Spinal cord (tissue), 10 donors: Measurements from ENCODE around the gene SMC6. TPM values are rescaled to one million over a fixed set of nuclear protein-coding genes. Genes with fewer than 3 reads are reported as not detected.

Experiments
- DNase-seq, 6 donors: peaks; one replicate each; pipeline versions ENCODE4 v3.0.0 to v3.0.0-alpha.2; 2013 to 2015; ENCODE audit warnings: low spot score in 6 of 6, low read depth in 4 of 6
- H3K27ac ChIP-seq: one replicate; pipeline ENCODE4 v1.5.1; 2013; ENCODE audit warnings: low read depth, low read length, control low read depth
- H3K27me3 ChIP-seq: one replicate; pipeline ENCODE4 v1.6.1; 2013; ENCODE audit warnings: low read length; ENCODE audit not compliant: control insufficient read depth, insufficient read depth
- H3K36me3 ChIP-seq: one replicate; pipeline ENCODE4 v1.6.1; 2013; ENCODE audit warnings: low read length; ENCODE audit not compliant: control insufficient read depth, insufficient read depth
- H3K4me1 ChIP-seq: one replicate; pipeline ENCODE4 v1.6.1; 2013; ENCODE audit warnings: low read length; ENCODE audit not compliant: control insufficient read depth, insufficient read depth
- H3K4me3 ChIP-seq: one replicate; pipeline ENCODE4 v1.5.1; 2013; ENCODE audit warnings: low read depth, low read length, control low read depth
- H3K9me3 ChIP-seq: one replicate; pipeline ENCODE4 v1.6.1; 2013; ENCODE audit warnings: low read length; ENCODE audit not compliant: control insufficient read depth, insufficient read depth
- WGBS: methylation state at CpG from one replicate; pipeline ENCODE4 v1.1.5; 2013; ENCODE audit warnings: missing lambda C conversion rate; ENCODE audit not compliant: insufficient coverage; 5-methylcytosine and 5-hydroxymethylcytosine counted together
- polyA plus RNA-seq, 2 donors: library from polyadenylated mRNA; unstranded; fragments of 120-200 nt; gene quantifications; one replicate each; pipeline ENCODE4 v1.2.1, GENCODE V29; 2013; ENCODE audit not compliant: insufficient read length in 2 of 2
- total RNA-seq, 2 donors: library from RNA; depleted of rRNA in 1 of 2; stranded (reverse); fragments of 120-200 nt in 1 of 2; fragments of >200 nt in 1 of 2; gene quantifications; one replicate each; pipeline versions ENCODE4 v1.2.3 to v1.2.4, GENCODE V29; 2013 to 2014
- donor health status: healthy.

The SMC6 gene
- total and polyA plus RNA-seq, 4 donors: 21.9 to 31.5 (median 28.7) TPM

DNA sequence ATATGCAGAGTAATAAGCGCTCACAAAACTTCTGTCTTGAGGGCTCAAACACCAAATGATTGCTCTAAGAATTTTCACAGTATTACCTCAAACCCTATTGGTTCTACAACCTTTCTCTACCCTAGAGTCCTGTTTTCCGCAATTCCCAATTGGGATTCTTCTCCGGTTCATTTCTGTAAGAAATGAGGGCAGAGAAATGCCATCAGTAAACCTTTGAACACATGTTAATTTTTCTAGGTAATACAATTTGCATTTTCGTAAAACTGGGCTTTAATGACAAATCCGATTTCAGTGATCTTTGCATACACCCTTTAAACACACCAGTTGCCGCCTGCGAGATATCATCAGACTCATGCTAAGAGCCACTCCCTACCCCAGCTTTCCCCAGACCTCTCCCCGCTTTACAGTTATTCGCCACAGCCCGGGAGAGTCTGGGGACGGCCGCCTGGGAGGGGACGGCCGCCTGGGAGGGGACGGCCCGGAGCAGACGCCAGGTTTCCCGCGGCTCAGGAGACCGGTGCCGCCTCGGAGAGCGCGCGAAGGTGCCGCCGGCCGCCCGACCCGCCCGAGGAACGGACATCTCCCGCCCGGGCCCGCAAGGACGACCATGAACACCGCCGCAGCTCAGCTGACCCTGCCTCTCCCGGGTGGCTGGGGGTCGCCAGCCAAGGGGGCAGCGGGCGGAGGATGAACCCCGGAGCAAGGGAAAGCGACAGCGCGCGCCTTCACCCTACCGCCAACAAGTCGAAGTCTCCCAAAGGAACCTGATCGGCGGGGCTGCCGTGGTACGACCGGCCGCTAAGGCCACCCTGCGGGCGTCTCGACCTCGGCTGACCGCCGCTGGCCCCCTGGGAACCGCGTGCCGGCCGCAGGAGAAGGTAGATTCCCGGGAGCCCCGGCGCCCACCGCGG is 463 bp downstream of the SMC6 start:
- Histone ChIP-seq H3K9me3 (no peaks in the 10 kb centered on the region), H3K27ac (peak overlapping the region; percentile 99), H3K36me3 (no peaks in the 10 kb centered on the region), H3K4me3 (peak overlapping the region; percentile 87), H3K27me3 (no peaks in the 10 kb centered on the region), H3K4me1 (peaks cover 5% of the 10 kb centered on the region)
- WGBS: under 1% methylated on average over 68 of the region's 70 CpGs
- peak in 4 of 6 donors; percentile 11 to 71 (median 36) for DNase-seq

- no peak for DNase-seq
- Histone ChIP-seq H3K4me3 (no peak overlapping the region), H3K27ac (no peak overlapping the region), H3K27me3 (no peaks in the 10 kb centered on the region), H3K36me3 (no peaks in the 10 kb centered on the region), H3K4me1 (peaks cover 5% of the 10 kb centered on the region), H3K9me3 (no peaks in the 10 kb centered on the region)
- WGBS: no CpG with 5 or more reads among the region's 3 CpGs
Observed at GRCh38 chr2:17752246-17752645, 1.4 kb downstream of the SMC6 start.

DNA sequence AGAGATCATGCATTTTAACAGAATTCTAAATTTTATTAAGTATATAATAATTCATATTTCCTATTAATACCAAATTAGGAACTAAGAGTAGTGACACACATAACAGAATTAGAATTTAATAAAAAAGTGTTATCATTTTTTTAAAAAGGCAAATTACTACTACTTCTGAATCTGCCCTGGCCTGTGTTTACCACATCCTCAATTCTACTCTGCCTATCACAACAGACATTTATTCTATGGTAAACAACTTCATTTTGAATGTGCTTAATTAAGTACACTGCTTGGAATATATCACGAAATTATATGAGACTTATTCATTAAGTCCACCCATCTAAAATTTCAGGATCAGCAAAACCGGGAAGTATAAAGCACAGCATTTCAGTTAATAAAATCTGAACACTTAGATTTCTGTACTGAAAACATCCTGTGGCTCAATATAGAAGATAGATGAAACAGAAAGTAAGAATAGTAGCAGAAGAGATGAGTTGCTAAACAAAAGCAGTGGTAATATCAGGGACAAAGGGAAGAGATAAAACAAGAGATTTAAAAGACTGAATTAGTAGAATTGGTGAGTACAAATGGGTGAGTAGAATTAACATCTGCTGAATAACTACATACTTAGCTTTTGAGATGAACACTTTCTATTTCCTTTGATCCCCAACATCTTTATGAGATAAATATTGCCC is 3.7 kb downstream of the SMC6 start:
- DNase-seq: no peak
- Histone ChIP-seq H3K9me3 (no peaks in the 10 kb centered on the region), H3K27me3 (no peaks in the 10 kb centered on the region), H3K4me3 (no peak overlapping the region), H3K4me1 (peaks cover 5% of the 10 kb centered on the region), H3K27ac (no peak overlapping the region), H3K36me3 (no peaks in the 10 kb centered on the region)
- no CpG with 5 or more reads among the region's 2 CpGs for WGBS

- H3K4me1 ChIP-seq: no peaks in the 10 kb centered on the region
- no peaks in the 10 kb centered on the region for H3K36me3 ChIP-seq
- H3K27ac ChIP-seq: no peak overlapping the region
- no peak overlapping the region for H3K4me3 ChIP-seq
- peak in 1 of 6 donors; percentile 51 for DNase-seq
- no peaks in the 10 kb centered on the region for H3K9me3 ChIP-seq
- whole genome bisulfite sequencing: 85% methylated on average over 2 of the region's 6 CpGs
- H3K27me3 ChIP-seq: no peaks in the 10 kb centered on the region
Observed at GRCh38 chr2:17748745-17749144, 4.9 kb downstream of the SMC6 start.

DNA sequence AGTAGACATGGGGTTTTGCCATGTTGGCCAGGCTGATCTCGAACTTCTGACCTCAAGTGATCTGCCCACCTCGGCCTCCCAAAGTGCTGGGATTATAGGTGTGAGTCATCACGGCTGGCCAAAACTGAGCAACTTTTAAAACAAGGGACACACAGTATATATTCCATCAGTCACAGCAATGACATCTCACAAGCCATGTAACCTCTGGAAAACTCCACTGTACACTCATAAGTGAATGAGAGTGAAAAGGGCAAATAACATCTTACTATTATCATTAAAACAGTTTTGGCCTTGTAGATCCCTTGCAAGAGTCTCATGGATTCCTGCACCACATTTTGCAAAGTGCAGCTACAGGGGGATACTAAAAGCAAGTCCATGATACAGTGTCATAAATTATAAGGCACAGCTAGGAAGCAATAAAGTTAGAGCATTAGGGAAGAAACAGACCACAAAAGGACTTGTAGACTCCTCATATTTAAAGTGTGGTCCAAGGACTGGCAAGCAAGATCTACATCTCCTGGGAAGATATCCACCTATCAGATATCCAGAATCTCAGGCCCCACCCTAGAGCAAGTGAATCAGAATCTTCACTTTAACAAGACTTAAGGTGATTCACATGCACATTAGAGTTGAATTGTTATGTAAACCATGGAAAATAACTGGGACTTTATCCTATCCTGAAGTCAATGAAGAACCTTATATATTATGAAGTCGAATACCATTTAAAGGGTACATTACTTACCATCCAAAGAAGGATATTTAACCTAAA is 5.7 kb downstream of the SMC6 start:
- Histone ChIP-seq H3K9me3 (no peaks in the 10 kb centered on the region), H3K4me3 (no peak overlapping the region), H3K36me3 (no peaks in the 10 kb centered on the region), H3K4me1 (no peaks in the 10 kb centered on the region), H3K27me3 (no peaks in the 10 kb centered on the region), H3K27ac (no peak overlapping the region)
- no peak for DNase-seq
- no CpG with 5 or more reads among the region's 4 CpGs for WGBS

DNA sequence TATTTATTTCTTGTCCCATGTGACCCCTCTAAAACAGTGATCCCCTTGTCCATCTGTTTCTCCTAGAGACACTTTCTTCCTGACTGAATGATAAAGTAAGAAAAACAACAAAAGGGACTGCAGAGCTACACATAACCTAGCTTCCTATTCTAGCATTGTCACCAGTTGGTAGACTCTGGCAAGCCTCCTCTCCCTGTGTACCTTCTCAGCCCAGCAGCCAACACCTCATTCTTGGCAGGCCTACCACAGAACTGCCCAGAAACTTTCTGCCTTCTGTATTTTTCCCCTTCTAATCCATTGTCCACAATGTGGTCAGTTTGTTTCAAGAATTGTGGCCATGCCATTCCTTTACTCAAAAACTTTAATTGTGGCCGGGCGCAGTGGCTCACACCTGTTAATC is 13.4 kb downstream of the SMC6 start:
- Histone ChIP-seq H3K4me1 (no peaks in the 10 kb centered on the region), H3K36me3 (peaks cover 18% of the 10 kb centered on the region), H3K4me3 (no peak overlapping the region), H3K9me3 (no peaks in the 10 kb centered on the region), H3K27ac (no peak overlapping the region), H3K27me3 (no peaks in the 10 kb centered on the region)
- WGBS: 92% methylated on average over 2 of the region's 2 CpGs
- no peak for DNase-seq

DNA sequence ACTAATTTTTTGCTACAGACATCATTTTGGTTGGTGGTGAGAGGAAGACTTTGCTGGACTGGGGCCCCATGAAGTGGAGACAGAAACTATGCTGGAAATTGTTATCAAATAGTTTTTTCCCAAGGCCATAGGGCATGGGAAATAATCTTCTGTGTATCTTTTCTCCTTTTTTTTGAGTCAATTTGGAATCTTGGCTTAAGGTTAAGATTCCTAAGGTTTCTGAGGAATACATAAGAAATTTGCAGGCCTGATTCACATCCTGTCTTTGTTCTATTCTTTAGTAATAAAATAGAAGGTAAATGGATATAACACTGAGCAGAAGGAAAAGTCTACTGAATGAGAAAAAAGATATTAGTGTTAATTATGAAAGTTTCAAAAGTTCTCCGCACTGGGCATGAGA is 16.6 kb downstream of the SMC6 start:
- Histone ChIP-seq H3K36me3 (peaks cover 18% of the 10 kb centered on the region), H3K9me3 (no peaks in the 10 kb centered on the region), H3K27me3 (no peaks in the 10 kb centered on the region), H3K4me1 (no peaks in the 10 kb centered on the region), H3K27ac (no peak overlapping the region), H3K4me3 (no peak overlapping the region)
- WGBS: 91% methylated on average over 1 of the region's 1 CpG
- no peak for DNase-seq

DNA sequence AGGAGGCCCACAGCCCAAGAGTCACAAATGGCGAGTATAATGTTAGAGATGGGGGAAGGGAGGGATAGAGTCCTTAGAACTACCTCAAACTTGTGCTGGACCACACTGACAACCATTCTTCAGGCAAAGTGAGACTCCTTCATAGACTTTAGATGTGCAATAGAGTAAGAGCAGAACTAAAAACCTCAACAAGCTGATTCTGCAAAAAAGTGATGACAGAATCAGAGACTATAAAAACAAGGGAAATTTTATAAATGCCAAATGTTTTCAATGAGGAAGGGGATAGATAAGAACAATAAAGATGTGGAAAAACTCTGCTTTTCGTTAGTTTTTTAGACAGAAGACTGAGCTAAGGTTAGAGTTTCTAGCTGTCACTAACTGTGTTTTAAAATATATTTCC is 17.7 kb downstream of the SMC6 start:
- DNase-seq: no peak
- WGBS: no CpG with 5 or more reads among the region's 2 CpGs
- H3K4me3 ChIP-seq: no peak overlapping the region
- H3K9me3 ChIP-seq: no peaks in the 10 kb centered on the region
- H3K36me3 ChIP-seq: peaks cover 18% of the 10 kb centered on the region
- no peaks in the 10 kb centered on the region for H3K4me1 ChIP-seq
- H3K27ac ChIP-seq: no peak overlapping the region
- no peaks in the 10 kb centered on the region for H3K27me3 ChIP-seq

GRCh38 chr2:17733599-17733998 is 20.0 kb downstream of the SMC6 start:
- Histone ChIP-seq H3K4me1 (no peaks in the 10 kb centered on the region), H3K36me3 (peaks cover 7% of the 10 kb centered on the region), H3K4me3 (no peak overlapping the region), H3K9me3 (no peaks in the 10 kb centered on the region), H3K27me3 (no peaks in the 10 kb centered on the region), H3K27ac (no peak overlapping the region)
- no peak for DNase-seq
- WGBS: no CpG with 5 or more reads among the region's 1 CpG
